Stimulated activated CD4-positive, alpha-beta T cell treated with anti-CD3 and anti-CD28 coated beads, Interleukin-15, amount 100 ng/mL, for 24 hours (primary cell): Measurements from ENCODE around the gene AKNA.
"Not testable (repeated sequence)": the region's sequence is repeated elsewhere in the genome, so short reads cannot be mapped to it uniquely, and the experiment has no call there.

Experiments used
- DNase-seq: peaks from one replicate; pipeline ENCODE4 v3.0.0-alpha.2; 2020

The AKNA gene

GRCh38 chr9:114336699-114337395, 50.9 kb downstream of the AKNA start:
- DNase-seq = no peak

DNA sequence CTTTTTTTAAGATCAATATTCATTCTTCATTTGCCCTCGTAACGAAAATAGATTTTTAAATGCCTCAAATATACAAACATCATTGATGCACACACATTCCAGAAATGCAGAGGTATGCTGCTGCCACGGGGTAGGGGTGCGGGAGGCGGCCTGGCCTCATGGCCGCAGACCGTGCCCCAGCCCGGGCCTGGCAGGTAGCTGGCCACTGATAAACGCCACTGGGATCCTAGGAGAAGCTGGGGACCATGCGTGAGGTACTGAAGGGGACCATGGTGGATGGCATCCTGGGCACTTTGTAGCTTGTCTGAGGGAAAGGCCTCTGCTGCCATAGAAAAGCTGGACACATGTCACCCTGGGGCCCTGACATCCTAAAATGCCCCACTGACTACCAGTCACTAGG, 51.6 kb downstream of the AKNA start:
- DNase-seq = no peak

DNA sequence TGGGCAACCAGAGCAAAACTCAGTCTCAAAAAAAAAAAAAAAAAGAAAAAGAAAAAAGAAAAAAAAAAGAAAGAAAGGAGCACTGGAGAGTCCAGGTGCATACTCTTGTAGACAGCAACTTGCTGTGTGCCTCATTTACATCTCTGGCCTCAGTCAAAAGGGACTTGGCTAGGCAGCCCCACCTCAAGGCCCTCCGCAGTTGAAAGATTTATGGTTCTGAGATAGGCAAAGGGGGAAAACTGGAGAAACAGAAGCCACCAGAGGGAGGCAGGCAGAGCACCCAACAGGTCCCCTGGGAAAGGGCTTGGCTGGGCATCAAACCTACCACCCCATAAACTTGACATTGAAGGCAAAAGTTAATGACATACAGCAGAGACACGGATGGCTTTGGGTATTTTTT, 52.0 kb downstream of the AKNA start:
- DNase-seq = no peak

GRCh38 chr9:114334490-114334889, 53.3 kb downstream of the AKNA start:
- DNase-seq = no peak

DNA sequence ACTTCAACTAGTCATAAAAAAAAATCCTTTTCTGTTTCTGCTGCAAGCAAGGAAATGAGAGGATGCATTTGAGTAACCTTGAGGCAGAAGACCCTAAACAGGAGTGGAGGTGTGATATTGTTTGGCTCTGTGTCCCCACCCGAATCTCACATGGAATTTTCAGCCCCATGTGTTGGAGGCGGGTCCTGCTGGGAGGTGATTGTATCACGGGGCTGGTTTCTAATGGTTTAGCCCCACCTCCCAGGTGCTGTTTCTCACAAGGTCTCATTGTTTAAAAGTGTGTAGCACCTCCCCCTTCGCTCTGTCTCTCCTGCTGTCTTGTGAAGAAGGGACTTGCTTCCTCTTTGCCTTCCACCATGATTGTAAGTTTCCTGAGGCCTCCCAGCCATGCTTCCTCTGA, 54.1 kb downstream of the AKNA start:
- DNase-seq = not testable (repeated sequence)

GRCh38 chr9:114332474-114333040, 55.2 kb downstream of the AKNA start:
- DNase-seq = not testable (repeated sequence)

- not testable (repeated sequence) for DNase-seq
Observed at GRCh38 chr9:114331229-114332195, 56.3 kb downstream of the AKNA start.

DNA sequence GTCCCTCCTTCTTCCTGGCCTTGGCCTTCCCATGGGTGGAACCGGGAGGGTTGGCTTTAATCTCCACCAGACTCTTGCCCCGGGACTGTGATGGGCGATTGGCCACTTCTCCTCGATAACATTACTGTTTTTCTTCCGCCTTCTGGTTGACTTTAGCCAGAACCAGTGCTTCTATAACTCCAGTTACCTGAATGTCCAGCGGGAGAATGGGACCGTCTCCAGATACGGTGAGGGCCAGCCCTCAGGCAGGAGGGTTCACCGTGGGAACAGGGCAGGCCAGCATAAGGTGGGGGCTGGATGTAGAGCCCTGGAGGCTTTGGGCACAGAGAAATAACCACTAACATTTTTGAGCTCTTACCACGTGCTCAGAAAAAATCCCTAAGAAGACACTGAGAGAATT, 57.1 kb downstream of the AKNA start:
- no peak for DNase-seq

GRCh38 chr9:114329625-114330022, 58.2 kb downstream of the AKNA start, which contains the start of gene ORM2:
TSS of gene ORM2 (plus strand) at chr9:114329869. CDS start at chr9:114329905, 36 bp downstream.
- not testable (repeated sequence) for DNase-seq

GRCh38 chr9:114328937-114329624, 58.7 kb downstream of the AKNA start:
- not testable (repeated sequence) for DNase-seq

GRCh38 chr9:114328357-114328820, 59.4 kb downstream of the AKNA start:
- not testable (repeated sequence) for DNase-seq

DNA sequence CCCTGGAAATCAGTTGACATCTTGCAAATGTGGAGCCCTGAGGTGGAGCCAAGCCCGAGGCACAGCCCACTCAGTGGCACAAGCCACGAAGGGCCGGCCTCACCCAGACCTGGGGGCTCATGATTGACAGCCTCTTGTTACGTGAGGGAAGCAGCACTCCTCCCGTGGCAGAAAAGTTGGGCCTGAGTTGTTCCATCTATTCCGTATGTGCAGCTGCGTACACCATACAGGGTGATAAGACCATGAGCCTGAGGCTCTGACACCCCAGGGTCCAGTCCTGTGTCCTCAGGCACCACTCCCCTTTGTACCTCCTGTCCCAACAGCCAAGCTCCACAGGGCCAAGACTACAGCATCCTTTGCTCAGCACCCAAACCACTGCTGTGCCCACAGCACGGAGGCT, 60.0 kb downstream of the AKNA start:
- no peak for DNase-seq

DNA sequence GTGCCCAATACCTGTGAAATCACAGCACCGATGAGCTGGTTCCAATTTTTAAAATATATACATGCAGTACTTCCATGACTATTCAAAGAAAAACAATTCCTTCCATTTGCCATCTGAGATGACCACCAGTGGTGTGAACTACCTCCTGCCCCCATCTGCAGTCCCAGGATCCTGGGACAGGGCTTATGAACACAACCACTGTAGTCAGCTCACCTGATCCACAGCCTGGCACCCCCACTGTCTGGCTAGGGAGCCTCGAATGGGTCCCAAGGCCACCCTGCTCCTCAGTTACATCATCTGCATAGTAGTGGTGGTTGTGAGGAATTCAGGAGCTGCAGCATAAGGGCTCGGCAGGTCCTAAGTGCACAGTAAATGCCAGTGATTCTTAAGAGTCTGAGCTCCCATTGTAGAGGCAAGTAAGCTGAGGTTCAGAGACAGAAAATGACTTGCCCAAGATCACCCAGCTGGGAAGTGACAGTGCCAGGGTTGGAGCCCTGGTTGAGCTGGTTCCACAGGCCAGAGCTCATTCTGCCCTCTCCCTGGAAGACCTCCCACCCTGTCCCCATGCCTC, 62.0 kb downstream of the AKNA start:
- DNase-seq = not testable (repeated sequence)

DNA sequence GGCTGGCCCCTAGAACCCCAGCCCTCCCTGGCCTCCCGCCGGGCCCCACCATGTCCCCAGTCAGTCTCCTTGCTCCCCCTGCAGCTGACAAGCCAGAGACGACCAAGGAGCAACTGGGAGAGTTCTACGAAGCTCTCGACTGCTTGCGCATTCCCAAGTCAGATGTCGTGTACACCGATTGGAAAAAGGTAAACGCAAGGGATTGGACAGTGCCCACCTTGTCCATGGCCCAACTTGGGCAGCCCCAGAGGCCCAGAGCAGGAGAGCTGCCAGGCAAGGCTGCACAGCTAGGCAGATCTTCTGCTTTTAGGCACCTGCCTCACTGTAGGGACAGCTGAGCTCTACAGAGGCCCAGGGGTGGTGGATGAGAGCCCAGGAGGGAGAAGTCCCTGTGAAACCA, 62.8 kb downstream of the AKNA start:
- not testable (repeated sequence) for DNase-seq

- DNase-seq = no peak
Observed at GRCh38 chr9:114324492-114324891, 63.3 kb downstream of the AKNA start.

GRCh38 chr9:114323849-114324248, 63.9 kb downstream of the AKNA start:
- not testable (repeated sequence) for DNase-seq

DNA sequence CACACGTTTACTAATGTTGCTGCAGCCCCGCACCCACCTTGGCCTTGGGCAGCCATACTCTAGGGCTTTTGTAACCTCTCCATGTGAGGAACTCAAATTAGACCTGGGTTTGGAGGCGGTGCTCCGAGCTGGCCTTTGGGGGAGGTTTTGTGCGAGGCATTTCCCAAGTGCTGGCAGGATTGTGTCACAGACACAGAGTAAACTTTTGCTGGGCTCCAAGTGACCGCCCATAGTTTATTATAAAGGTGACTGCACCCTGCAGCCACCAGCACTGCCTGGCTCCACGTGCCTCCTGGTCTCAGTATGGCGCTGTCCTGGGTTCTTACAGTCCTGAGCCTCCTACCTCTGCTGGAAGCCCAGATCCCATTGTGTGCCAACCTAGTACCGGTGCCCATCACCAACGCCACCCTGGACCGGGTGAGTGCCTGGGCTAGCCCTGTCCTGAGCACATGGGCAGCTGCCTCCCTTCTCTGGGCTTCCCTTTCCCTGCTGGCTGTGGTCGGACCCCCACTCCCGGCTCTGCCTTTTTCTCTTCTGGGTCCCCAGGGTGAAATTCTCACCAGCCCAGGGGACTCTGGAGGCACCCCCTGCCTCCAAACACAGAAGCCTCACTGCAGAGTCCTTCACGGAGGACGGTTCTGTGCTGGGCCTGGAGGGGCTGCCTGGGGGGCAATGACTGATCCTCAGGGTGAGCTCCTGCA, 64.8 kb downstream of the AKNA start, which contains the start of gene ORM1:
TSS of gene ORM1 (plus strand) at position 268 of the 701 bp plus-strand sequence. CDS start at position 304, 36 bp downstream.
- not testable (repeated sequence) for DNase-seq

GRCh38 chr9:114322160-114322818, 65.5 kb downstream of the AKNA start:
- not testable (repeated sequence) for DNase-seq

DNA sequence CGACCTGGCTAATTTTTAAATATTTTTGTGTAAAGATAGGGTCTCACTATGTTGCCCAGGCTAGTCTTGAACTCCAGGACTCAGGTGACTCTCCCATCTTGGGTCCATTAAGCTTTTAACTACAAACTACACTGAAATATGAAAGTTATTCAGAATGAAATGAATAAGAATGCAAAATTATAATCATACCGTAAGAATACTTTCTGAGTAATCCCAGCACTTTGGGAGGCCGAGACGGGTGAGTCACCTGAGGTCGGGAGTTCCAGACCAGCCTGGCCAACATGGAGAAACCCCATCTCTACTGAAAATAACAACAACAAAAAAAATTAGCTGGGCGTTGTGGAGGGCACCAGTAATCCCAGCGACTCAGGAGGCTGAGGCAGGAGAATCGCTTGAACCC, 66.0 kb downstream of the AKNA start:
- peak; percentile 58 for DNase-seq

DNA sequence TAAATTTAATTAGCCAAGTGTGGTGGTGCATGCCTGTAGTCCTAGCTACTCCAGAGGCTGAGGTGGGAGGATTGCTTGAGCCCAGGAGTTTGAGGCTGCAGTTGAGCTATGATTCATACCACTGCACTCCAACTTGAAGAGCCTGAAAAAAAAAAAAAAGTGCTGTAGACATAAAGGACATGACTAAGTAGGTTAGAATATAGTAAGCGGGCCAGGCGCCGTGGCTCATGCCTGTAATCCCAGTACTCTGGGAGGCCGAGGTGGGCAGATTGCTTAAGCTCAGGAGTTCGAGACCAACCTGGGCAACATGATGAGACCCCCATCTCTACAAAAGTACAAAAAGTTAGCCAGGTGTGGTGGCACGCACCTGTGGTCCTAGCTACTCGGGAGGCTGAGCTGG, 67.1 kb downstream of the AKNA start:
- DNase-seq = not testable (repeated sequence)

DNA sequence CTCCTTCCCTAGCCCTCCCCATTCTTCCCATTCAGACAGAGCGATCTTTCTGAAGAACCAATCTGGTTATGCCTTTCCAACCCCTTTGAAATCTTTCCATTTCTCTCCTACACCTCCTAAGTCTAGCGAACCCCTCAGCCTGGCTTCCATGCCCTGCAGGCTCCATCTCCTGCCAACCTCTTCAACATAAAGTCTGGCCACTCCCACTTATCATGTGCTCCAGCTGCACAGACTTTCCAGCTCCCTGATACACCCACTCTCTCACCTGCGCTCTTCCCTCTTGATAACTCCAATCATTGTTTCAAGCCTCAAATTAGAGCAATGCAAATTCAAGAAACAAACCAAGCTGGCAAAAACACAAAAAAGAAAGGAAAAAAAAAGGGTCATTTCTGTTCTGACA, 68.6 kb downstream of the AKNA start:
- DNase-seq = no peak
